Parathyroid adenoma (tissue), 2 donors: ENCODE measurements around the gene MCC.

Experiments used
- H2AFZ ChIP-seq: fragments of 300-600 bp; sonication (generic); one replicate; pipeline ENCODE4 v1.7.0; 2017; ENCODE audit warnings: antibody characterized with exemption, mild to moderate bottlenecking
- H3K27ac ChIP-seq: fragments of 300-600 bp; sonication (generic); one replicate; pipeline ENCODE4 v1.7.0; 2017
- H3K27me3 ChIP-seq: fragments of 300-600 bp; sonication (generic); one replicate; pipeline ENCODE4 v1.7.0; 2017; ENCODE audit warnings: low read length; ENCODE audit not compliant: control insufficient read depth, insufficient read depth
- H3K36me3 ChIP-seq: fragments of 300-600 bp; sonication (generic); one replicate; pipeline ENCODE4 v1.7.0; 2017; ENCODE audit warnings: low read length; ENCODE audit not compliant: control insufficient read depth, insufficient read depth
- H3K4me1 ChIP-seq: fragments of 300-600 bp; sonication (generic); one replicate; pipeline ENCODE4 v1.7.0; 2017; ENCODE audit warnings: control low read depth
- H3K4me2 ChIP-seq: fragments of 300-600 bp; sonication (generic); one replicate; pipeline ENCODE4 v1.7.0; 2017; ENCODE audit warnings: low read length
- H3K4me3 ChIP-seq: fragments of 300-600 bp; sonication (generic); one replicate; pipeline ENCODE4 v1.7.0; 2017; ENCODE audit warnings: low read depth, low read length
- H3K79me2 ChIP-seq: fragments of 300-600 bp; sonication (generic); one replicate; pipeline ENCODE4 v1.7.0; 2017; ENCODE audit warnings: control low read depth
- H3K9ac ChIP-seq: fragments of 300-600 bp; sonication (generic); one replicate; pipeline ENCODE4 v1.7.0; 2017; ENCODE audit warnings: mild to moderate bottlenecking
- H3K9me3 ChIP-seq: fragments of 300-600 bp; sonication (generic); one replicate; pipeline ENCODE4 v1.7.0; 2017; ENCODE audit warnings: low read length; ENCODE audit not compliant: control insufficient read depth
- TF ChIP-seq, protein P1 (sequence below): fragments of 300-600 bp; sonication (generic); IDR thresholded peaks from one replicate; pipeline ENCODE4 v1.7.0; 2017; ENCODE audit warnings: antibody characterized with exemption, mild to moderate bottlenecking
- donor health status: primary hyperparathyroidism.

The MCC gene

DNA sequence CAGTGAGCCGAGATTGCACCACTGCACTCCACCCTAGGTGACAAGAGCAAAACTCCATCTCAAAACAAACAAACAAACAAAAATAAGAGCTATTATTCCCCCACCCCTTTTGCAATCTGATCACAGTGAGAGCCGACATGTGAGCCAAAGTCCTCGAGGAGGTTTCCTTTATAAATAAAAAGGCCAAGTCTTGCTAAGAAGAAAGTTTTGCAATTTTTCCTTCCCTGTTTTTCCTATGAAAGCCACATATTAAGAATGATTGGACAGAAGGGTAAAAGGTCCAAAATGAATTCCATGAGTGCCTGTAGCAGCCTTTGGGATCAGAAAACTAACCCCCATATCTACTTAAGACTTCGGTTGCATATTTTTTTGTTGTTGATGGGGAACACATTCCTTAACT, 233.1 kb downstream of the MCC start:
- TF ChIP-seq, protein P1, sequence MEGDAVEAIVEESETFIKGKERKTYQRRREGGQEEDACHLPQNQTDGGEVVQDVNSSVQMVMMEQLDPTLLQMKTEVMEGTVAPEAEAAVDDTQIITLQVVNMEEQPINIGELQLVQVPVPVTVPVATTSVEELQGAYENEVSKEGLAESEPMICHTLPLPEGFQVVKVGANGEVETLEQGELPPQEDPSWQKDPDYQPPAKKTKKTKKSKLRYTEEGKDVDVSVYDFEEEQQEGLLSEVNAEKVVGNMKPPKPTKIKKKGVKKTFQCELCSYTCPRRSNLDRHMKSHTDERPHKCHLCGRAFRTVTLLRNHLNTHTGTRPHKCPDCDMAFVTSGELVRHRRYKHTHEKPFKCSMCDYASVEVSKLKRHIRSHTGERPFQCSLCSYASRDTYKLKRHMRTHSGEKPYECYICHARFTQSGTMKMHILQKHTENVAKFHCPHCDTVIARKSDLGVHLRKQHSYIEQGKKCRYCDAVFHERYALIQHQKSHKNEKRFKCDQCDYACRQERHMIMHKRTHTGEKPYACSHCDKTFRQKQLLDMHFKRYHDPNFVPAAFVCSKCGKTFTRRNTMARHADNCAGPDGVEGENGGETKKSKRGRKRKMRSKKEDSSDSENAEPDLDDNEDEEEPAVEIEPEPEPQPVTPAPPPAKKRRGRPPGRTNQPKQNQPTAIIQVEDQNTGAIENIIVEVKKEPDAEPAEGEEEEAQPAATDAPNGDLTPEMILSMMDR: no peak
- Histone ChIP-seq H3K9ac (no peak overlapping the region), H3K9me3 (no peaks in the 10 kb centered on the region), H3K27ac (peak overlapping the region; percentile 92), H2AFZ (no peak overlapping the region), H3K27me3 (no peaks in the 10 kb centered on the region), H3K4me1 (peaks cover 73% of the 10 kb centered on the region), H3K79me2 (peaks cover 53% of the 10 kb centered on the region), H3K4me2 (peak overlapping the region; percentile 38), H3K36me3 (no peaks in the 10 kb centered on the region), H3K4me3 (no peak overlapping the region)

DNA sequence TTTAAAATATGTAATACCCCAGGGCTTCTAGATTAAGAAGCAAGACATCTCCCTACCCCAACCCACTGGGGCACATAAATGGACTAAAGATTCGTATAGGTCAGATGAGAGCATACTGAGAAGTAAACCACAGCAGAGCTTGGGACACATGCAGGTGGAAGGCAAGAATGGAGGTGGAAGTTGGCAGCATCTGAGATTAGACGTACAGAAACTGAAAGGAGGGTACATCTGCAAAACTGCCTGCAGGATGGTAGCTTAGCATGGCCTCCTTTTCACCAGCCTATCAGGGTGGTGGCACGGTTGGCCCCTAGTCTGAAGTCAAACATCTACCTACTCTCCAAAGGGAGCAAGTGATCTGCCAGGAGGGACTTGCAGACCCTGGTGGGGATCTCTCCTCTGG, 235.2 kb downstream of the MCC start:
- H3K4me1 ChIP-seq: peaks cover 80% of the 10 kb centered on the region
- TF ChIP-seq, protein P1: no peak
- H3K9ac ChIP-seq: no peak overlapping the region
- no peaks in the 10 kb centered on the region for H3K36me3 ChIP-seq
- H3K27ac ChIP-seq: no peak overlapping the region
- no peak overlapping the region for H2AFZ ChIP-seq
- H3K9me3 ChIP-seq: no peaks in the 10 kb centered on the region
- no peak overlapping the region for H3K4me2 ChIP-seq
- no peak overlapping the region for H3K4me3 ChIP-seq
- no peaks in the 10 kb centered on the region for H3K27me3 ChIP-seq
- peaks cover 52% of the 10 kb centered on the region for H3K79me2 ChIP-seq

DNA sequence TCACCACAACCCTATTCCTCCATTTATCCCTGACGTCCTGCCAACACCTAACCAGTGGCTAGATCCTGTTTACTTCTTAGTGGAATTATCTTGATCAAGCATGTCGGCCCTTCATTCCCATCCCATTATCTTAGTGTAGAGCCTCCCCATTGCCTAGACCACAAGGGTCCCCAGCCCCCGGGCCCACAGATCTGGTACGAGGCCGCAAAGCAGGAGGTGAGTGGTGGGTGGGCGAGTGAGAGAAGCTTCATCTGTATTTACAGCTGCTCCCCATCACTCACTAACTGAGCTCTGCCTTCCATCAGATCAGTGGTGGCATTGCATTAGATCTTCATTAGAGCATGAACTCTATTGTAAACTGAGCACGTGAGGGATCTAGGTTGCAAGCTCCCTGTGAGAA, 236.2 kb downstream of the MCC start:
- Histone ChIP-seq H3K4me2 (peak overlapping the region; percentile 36), H3K79me2 (peaks cover 57% of the 10 kb centered on the region), H3K9ac (no peak overlapping the region), H2AFZ (no peak overlapping the region), H3K27me3 (no peaks in the 10 kb centered on the region), H3K4me1 (peaks cover 78% of the 10 kb centered on the region), H3K4me3 (no peak overlapping the region), H3K27ac (no peak overlapping the region), H3K36me3 (no peaks in the 10 kb centered on the region), H3K9me3 (no peaks in the 10 kb centered on the region)
- TF ChIP-seq, protein P1: no peak

DNA sequence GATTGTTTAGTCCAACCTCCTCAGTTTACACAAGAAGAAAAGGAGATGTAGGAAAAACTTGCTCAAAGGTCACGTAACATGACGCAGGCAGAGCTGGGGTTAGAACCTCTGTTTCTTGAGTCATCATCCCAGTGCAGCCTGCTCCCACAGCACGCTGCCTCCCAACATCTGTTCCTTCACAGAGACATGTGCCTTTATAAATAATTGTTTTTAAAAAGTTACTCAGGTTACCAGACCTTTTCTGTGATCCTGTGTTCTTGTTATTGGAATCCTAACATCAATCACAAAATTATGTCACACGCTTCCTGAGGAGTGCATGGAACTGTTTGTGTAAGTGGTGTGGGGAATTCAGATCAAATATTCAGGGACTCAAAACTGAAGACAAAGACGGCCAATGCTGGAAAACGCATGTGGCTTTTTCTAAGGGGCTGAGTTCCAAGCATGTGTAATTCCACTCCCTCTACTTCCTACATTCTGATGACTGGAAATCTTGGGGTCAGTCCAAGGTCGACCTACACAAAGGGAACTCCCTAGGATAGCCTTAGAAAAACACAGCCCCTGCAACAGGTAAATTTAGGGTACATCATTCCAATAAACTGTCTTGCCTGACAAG, 237.8 kb downstream of the MCC start:
- TF ChIP-seq, protein P1: no peak
- Histone ChIP-seq H3K27me3 (no peaks in the 10 kb centered on the region), H3K9ac (no peak overlapping the region), H2AFZ (no peak overlapping the region), H3K4me3 (peak overlapping the region; percentile 2), H3K36me3 (no peaks in the 10 kb centered on the region), H3K79me2 (peaks cover 65% of the 10 kb centered on the region), H3K4me2 (peak overlapping the region; percentile 20), H3K4me1 (peaks cover 79% of the 10 kb centered on the region), H3K27ac (peak overlapping the region; percentile 62), H3K9me3 (no peaks in the 10 kb centered on the region)

DNA sequence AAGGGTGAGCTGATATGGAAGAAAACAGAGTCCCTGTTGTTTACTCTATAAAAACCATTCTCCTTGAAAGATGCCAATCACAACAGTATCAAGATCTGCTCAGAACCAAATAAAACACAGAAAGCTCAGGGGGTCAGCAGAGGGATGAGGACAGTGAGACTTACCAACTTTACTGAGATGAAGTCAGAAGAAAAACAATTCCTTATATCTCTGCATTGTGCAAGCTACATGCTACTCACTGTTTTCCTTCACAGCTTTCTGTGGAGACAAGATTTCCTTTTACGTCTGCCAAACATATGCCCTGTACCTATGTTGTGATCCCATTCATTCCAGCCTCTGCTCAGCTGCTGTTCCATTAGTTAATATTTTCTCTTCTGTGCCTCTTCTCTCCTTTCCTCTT, 239.0 kb downstream of the MCC start:
- TF ChIP-seq, protein P1: no peak
- Histone ChIP-seq H3K4me3 (peak overlapping the region; percentile 3), H3K27ac (peak overlapping the region; percentile 62), H3K36me3 (no peaks in the 10 kb centered on the region), H3K9me3 (no peaks in the 10 kb centered on the region), H3K9ac (no peak overlapping the region), H3K27me3 (no peaks in the 10 kb centered on the region), H3K79me2 (peaks cover 77% of the 10 kb centered on the region), H2AFZ (no peak overlapping the region), H3K4me2 (peak overlapping the region; percentile 13), H3K4me1 (peaks cover 79% of the 10 kb centered on the region)
